Sciatic nerve (tissue), 2 donors: ENCODE data around the gene MAP2K6. TPM values are rescaled to one million over a fixed set of nuclear protein-coding genes. Genes with fewer than 3 reads are reported as not detected.

Source experiments
- ATAC-seq: fragments of 200-7000 bp; cut with Tn5 transposase; one replicate; pipeline ENCODE4 v1.9.1; 2020; ENCODE audit warnings: mild to moderate bottlenecking, moderate library complexity
- DNase-seq: peaks from one replicate; pipeline ENCODE4 v3.0.0-alpha.2; 2020; ENCODE audit warnings: low spot score
- intact Hi-C: fragments of 100-400 bp; cut with DNase I; formaldehyde crosslinking; loops from one replicate; pipeline ENCODE4 v1.14.2; 2022
- total RNA-seq: library from RNA; stranded (reverse); fragmentation: NEBNext Ultra II Directional; extraction: Animal tissue kit (Norgen Biotek cat#: 25700); gene quantifications from one replicate; pipeline ENCODE4 v1.2.1, GENCODE V29; 2021
- donor health status: DM: no; HTN: no; CAD: no.
- donor health status: DM: no; HTN: no; CAD: no.

MAP2K6 gene
- total RNA-seq, 1 donor from 2014 or later: 7.7 TPM

GRCh38 chr17:69424287-69425041, 10.0 kb downstream of the MAP2K6 start:
- intact Hi-C loops: no loop called here
- DNase-seq: no peak
- no peak for ATAC-seq

GRCh38 chr17:69425978-69426377, 11.5 kb downstream of the MAP2K6 start:
- DNase-seq: no peak
- intact Hi-C loops: no loop called here
- ATAC-seq: no peak

- ATAC-seq (no peak), DNase-seq (no peak)
- intact Hi-C loops: no loop called here
These were observed 13.1 kb downstream of the MAP2K6 start for GRCh38 chr17:69427486-69428197.

- ATAC-seq (no peak), DNase-seq (no peak)
- intact Hi-C loops: no loop called here
These were observed 13.9 kb downstream of the MAP2K6 start for GRCh38 chr17:69428252-69428980.

GRCh38 chr17:69430488-69430887, 16.0 kb downstream of the MAP2K6 start:
- no peak for DNase-seq
- intact Hi-C loops: no loop called here
- ATAC-seq: no peak

GRCh38 chr17:69431835-69432234, 17.3 kb downstream of the MAP2K6 start:
- intact Hi-C loops: no loop called here
- no peak for ATAC-seq
- DNase-seq: no peak

GRCh38 chr17:69433093-69433492, 18.6 kb downstream of the MAP2K6 start:
- intact Hi-C loops: no loop called here
- no peak for ATAC-seq
- DNase-seq: no peak

- DNase-seq: no peak
- intact Hi-C loops: no loop called here
- peak; percentile 30 for ATAC-seq
These were observed 19.7 kb downstream of the MAP2K6 start for GRCh38 chr17:69434164-69434579.

GRCh38 chr17:69435971-69436696, 21.6 kb downstream of the MAP2K6 start:
- ATAC-seq: no peak
- intact Hi-C loops: no loop called here
- no peak for DNase-seq

- ATAC-seq: no peak
- DNase-seq: no peak
- intact Hi-C loops: no loop called here
These were observed 23.0 kb downstream of the MAP2K6 start for GRCh38 chr17:69437475-69437874.

- no peak for DNase-seq
- no peak for ATAC-seq
- intact Hi-C loops: no loop called here
These were observed 24.3 kb downstream of the MAP2K6 start for GRCh38 chr17:69438776-69439175.

GRCh38 chr17:69441179-69441578, 26.7 kb downstream of the MAP2K6 start:
- intact Hi-C loops: no loop called here
- ATAC-seq: no peak
- DNase-seq: no peak

- no peak for ATAC-seq
- intact Hi-C loops: no loop called here
- no peak for DNase-seq
These were observed 28.6 kb downstream of the MAP2K6 start for GRCh38 chr17:69443138-69443537.

- no peak for ATAC-seq
- DNase-seq: no peak
- intact Hi-C loops: no loop called here
These were observed 29.5 kb downstream of the MAP2K6 start for GRCh38 chr17:69444023-69444422.

GRCh38 chr17:69445132-69445531, 30.6 kb downstream of the MAP2K6 start:
- no peak for ATAC-seq
- intact Hi-C loops: no loop called here
- no peak for DNase-seq

- ATAC-seq (peak; percentile 87), DNase-seq (no peak)
- intact Hi-C loops: no loop called here
These were observed 33.2 kb downstream of the MAP2K6 start for GRCh38 chr17:69447726-69448125.

- ATAC-seq: peak; percentile 83
- no peak for DNase-seq
- intact Hi-C loops: no loop called here
These were observed 34.1 kb downstream of the MAP2K6 start for GRCh38 chr17:69448431-69449102.

- no peak for DNase-seq
- intact Hi-C loops: no loop called here
- no peak for ATAC-seq
These were observed 35.6 kb downstream of the MAP2K6 start for GRCh38 chr17:69450131-69450530.

- intact Hi-C loops: no loop called here
- ATAC-seq (no peak), DNase-seq (no peak)
These were observed 36.4 kb downstream of the MAP2K6 start for GRCh38 chr17:69450918-69451317.
